ENCODE results near the gene KCNAB2. TPM values are rescaled to one million over a fixed set of nuclear protein-coding genes. Genes with fewer than 3 reads are reported as not detected.
A peak's percentile ranks its signal among the peaks of the same experiment; 100 is the strongest.

KCNAB2 gene
- total RNA-seq, 1 experiment from 2014 or later = 10.3 TPM

DNA sequence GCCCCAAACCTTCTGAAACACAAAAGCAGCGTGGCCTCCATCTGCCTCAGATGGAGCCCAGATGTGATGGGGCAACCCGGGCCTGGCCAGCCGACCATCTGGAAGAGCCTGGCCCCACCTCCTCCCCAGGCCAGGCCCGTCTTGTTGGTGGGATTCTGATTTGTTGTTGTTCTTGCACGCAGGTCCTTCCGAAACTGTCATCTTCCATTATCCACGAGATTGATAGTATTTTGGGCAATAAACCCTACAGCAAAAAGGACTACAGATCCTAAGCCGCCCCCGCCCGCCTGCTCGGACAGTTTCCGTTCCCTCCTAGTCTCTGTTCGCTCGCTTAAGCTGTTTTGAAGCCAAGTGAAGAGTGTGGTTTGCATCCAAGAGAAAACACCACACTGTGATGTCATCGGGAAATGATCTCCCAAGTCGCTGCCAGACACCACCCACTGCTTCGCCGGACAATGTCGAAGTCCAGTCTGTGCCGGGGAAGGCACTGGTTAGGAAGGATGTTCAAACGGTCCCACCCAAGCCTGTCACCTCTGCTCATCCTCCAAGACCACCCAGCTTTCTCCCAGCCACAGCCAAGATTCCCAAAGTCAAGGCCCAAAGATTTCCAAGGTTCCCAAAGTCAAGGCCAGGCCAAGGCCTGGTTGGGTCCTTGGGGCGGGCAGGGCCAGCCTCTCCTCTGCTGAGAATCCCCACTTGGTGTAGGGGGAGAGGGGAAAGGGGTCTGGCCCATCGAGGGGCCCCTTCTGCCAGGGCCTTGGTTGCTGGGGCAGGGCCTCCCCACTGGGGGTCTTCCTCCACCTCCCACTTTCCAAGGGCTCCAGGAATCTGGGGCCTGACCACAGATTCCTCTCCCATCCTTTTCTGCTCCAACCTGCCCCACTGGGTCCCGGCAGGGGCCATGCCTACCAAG, 52.9 kb downstream of the KCNAB2 start:
- ChIA-PET POLR2A (no interaction called here), CTCF (interaction anchor here (1.2 to 1.9 kb wide), 2 partner anchors 46 to 141 kb away, joined by 3 to 8 read pairs; no protein-coding TSS in a partner anchor)
- no peaks in the 10 kb centered on the region for H3K9me3 Mint-ChIP-seq
- ATAC-seq (no peak), DNase-seq (ENCODE audit: low spot score) (no peak)
- H3K27ac Mint-ChIP-seq = peak overlapping the region; percentile 88
- no peaks in the 10 kb centered on the region for H3K36me3 Mint-ChIP-seq
- H3K27me3 Mint-ChIP-seq (ENCODE audit: low read depth) = no peaks in the 10 kb centered on the region
- H3K4me1 Mint-ChIP-seq = no peaks in the 10 kb centered on the region
- TF ChIP-seq FOXJ3 (CRISPR knock-in tag; IDR thresholded peaks at IDR 0.05; ENCODE audit: borderline replicate concordance) (no peak), JUN (CRISPR knock-in tag; IDR thresholded peaks at IDR 0.05) (no peak), NR2C2 (CRISPR knock-in tag; IDR thresholded peaks at IDR 0.05) (no peak), ATF1 (CRISPR knock-in tag; IDR thresholded peaks at IDR 0.05) (no peak), ZNF416 (CRISPR knock-in tag; IDR thresholded peaks at IDR 0.05) (no peak), CREB1 (CRISPR knock-in tag; IDR thresholded peaks at IDR 0.05) (no peak), NFYB (CRISPR knock-in tag; conservative IDR thresholded peaks at IDR 0.05; ENCODE audit: low read depth) (no peak)
- TF ChIP-seq, protein P1, sequence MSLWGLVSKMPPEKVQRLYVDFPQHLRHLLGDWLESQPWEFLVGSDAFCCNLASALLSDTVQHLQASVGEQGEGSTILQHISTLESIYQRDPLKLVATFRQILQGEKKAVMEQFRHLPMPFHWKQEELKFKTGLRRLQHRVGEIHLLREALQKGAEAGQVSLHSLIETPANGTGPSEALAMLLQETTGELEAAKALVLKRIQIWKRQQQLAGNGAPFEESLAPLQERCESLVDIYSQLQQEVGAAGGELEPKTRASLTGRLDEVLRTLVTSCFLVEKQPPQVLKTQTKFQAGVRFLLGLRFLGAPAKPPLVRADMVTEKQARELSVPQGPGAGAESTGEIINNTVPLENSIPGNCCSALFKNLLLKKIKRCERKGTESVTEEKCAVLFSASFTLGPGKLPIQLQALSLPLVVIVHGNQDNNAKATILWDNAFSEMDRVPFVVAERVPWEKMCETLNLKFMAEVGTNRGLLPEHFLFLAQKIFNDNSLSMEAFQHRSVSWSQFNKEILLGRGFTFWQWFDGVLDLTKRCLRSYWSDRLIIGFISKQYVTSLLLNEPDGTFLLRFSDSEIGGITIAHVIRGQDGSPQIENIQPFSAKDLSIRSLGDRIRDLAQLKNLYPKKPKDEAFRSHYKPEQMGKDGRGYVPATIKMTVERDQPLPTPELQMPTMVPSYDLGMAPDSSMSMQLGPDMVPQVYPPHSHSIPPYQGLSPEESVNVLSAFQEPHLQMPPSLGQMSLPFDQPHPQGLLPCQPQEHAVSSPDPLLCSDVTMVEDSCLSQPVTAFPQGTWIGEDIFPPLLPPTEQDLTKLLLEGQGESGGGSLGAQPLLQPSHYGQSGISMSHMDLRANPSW (CRISPR knock-in tag; conservative IDR thresholded peaks at IDR 0.05; ENCODE audit: low read depth) = no peak
- TF ChIP-seq, protein P2, sequence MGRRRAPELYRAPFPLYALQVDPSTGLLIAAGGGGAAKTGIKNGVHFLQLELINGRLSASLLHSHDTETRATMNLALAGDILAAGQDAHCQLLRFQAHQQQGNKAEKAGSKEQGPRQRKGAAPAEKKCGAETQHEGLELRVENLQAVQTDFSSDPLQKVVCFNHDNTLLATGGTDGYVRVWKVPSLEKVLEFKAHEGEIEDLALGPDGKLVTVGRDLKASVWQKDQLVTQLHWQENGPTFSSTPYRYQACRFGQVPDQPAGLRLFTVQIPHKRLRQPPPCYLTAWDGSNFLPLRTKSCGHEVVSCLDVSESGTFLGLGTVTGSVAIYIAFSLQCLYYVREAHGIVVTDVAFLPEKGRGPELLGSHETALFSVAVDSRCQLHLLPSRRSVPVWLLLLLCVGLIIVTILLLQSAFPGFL (CRISPR knock-in tag; IDR thresholded peaks at IDR 0.05; ENCODE audit: borderline replicate concordance) = no peak
- TF ChIP-seq, protein P3, sequence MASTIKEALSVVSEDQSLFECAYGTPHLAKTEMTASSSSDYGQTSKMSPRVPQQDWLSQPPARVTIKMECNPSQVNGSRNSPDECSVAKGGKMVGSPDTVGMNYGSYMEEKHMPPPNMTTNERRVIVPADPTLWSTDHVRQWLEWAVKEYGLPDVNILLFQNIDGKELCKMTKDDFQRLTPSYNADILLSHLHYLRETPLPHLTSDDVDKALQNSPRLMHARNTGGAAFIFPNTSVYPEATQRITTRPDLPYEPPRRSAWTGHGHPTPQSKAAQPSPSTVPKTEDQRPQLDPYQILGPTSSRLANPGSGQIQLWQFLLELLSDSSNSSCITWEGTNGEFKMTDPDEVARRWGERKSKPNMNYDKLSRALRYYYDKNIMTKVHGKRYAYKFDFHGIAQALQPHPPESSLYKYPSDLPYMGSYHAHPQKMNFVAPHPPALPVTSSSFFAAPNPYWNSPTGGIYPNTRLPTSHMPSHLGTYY (CRISPR knock-in tag; IDR thresholded peaks at IDR 0.05) = no peak
- TF ChIP-seq, protein P4, sequence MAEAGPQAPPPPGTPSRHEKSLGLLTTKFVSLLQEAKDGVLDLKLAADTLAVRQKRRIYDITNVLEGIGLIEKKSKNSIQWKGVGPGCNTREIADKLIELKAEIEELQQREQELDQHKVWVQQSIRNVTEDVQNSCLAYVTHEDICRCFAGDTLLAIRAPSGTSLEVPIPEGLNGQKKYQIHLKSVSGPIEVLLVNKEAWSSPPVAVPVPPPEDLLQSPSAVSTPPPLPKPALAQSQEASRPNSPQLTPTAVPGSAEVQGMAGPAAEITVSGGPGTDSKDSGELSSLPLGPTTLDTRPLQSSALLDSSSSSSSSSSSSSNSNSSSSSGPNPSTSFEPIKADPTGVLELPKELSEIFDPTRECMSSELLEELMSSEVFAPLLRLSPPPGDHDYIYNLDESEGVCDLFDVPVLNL (CRISPR knock-in tag; IDR thresholded peaks at IDR 0.05; ENCODE audit: borderline replicate concordance, low read depth) = no peak
- TF ChIP-seq, protein P5, sequence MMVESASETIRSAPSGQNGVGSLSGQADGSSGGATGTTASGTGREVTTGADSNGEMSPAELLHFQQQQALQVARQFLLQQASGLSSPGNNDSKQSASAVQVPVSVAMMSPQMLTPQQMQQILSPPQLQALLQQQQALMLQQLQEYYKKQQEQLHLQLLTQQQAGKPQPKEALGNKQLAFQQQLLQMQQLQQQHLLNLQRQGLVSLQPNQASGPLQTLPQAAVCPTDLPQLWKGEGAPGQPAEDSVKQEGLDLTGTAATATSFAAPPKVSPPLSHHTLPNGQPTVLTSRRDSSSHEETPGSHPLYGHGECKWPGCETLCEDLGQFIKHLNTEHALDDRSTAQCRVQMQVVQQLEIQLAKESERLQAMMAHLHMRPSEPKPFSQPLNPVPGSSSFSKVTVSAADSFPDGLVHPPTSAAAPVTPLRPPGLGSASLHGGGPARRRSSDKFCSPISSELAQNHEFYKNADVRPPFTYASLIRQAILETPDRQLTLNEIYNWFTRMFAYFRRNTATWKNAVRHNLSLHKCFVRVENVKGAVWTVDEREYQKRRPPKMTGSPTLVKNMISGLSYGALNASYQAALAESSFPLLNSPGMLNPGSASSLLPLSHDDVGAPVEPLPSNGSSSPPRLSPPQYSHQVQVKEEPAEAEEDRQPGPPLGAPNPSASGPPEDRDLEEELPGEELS (CRISPR knock-in tag; IDR thresholded peaks at IDR 0.05) = no peak
- H3K4me3 Mint-ChIP-seq = no peak overlapping the region

DNA sequence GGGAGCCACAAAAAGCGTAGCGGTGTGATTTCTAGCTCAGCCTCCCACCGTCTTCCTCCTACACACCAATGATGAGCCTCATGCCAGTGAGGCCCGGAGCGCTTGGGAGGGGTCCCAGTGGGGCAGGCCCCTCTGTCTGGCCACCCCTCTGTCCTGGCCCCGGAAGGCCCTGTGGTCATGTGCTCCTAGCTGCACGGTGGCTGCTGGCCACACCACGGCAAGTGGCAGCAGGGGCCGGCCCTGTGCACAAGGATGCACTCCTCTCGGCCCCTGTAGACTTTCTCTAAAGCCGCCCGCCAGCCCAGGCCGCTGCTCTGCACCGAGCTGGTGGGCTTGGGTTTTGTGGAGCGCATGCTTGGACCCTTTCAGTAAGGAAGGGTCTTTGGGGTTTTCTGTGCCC, 53.6 kb downstream of the KCNAB2 start:
- H3K9me3 Mint-ChIP-seq = no peaks in the 10 kb centered on the region
- H3K4me1 Mint-ChIP-seq = no peaks in the 10 kb centered on the region
- TF ChIP-seq, protein P6, sequence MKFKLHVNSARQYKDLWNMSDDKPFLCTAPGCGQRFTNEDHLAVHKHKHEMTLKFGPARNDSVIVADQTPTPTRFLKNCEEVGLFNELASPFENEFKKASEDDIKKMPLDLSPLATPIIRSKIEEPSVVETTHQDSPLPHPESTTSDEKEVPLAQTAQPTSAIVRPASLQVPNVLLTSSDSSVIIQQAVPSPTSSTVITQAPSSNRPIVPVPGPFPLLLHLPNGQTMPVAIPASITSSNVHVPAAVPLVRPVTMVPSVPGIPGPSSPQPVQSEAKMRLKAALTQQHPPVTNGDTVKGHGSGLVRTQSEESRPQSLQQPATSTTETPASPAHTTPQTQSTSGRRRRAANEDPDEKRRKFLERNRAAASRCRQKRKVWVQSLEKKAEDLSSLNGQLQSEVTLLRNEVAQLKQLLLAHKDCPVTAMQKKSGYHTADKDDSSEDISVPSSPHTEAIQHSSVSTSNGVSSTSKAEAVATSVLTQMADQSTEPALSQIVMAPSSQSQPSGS (CRISPR knock-in tag; IDR thresholded peaks at IDR 0.05; ENCODE audit: borderline replicate concordance, low read depth) = no peak
- no peak for TF ChIP-seq GABPB1 (CRISPR knock-in tag; IDR thresholded peaks at IDR 0.05)
- TF ChIP-seq, protein P7, sequence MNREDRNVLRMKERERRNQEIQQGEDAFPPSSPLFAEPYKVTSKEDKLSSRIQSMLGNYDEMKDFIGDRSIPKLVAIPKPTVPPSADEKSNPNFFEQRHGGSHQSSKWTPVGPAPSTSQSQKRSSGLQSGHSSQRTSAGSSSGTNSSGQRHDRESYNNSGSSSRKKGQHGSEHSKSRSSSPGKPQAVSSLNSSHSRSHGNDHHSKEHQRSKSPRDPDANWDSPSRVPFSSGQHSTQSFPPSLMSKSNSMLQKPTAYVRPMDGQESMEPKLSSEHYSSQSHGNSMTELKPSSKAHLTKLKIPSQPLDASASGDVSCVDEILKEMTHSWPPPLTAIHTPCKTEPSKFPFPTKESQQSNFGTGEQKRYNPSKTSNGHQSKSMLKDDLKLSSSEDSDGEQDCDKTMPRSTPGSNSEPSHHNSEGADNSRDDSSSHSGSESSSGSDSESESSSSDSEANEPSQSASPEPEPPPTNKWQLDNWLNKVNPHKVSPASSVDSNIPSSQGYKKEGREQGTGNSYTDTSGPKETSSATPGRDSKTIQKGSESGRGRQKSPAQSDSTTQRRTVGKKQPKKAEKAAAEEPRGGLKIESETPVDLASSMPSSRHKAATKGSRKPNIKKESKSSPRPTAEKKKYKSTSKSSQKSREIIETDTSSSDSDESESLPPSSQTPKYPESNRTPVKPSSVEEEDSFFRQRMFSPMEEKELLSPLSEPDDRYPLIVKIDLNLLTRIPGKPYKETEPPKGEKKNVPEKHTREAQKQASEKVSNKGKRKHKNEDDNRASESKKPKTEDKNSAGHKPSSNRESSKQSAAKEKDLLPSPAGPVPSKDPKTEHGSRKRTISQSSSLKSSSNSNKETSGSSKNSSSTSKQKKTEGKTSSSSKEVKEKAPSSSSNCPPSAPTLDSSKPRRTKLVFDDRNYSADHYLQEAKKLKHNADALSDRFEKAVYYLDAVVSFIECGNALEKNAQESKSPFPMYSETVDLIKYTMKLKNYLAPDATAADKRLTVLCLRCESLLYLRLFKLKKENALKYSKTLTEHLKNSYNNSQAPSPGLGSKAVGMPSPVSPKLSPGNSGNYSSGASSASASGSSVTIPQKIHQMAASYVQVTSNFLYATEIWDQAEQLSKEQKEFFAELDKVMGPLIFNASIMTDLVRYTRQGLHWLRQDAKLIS (CRISPR knock-in tag; IDR thresholded peaks at IDR 0.05; ENCODE audit: borderline replicate concordance) = no peak
- no peak for TF ChIP-seq IRF2 (CRISPR knock-in tag; IDR thresholded peaks at IDR 0.05; ENCODE audit: borderline replicate concordance, low read depth)
- TF ChIP-seq SOX15 (CRISPR knock-in tag; IDR thresholded peaks at IDR 0.05) = no peak
- no peaks in the 10 kb centered on the region for H3K36me3 Mint-ChIP-seq
- no peak overlapping the region for H3K27ac Mint-ChIP-seq
- POLR2A ChIA-PET = no interaction called here
- no peak for ATAC-seq
- peak; percentile 10 for DNase-seq (ENCODE audit: low spot score)
- no peak overlapping the region for H3K4me3 Mint-ChIP-seq
- CTCF ChIA-PET = interaction anchor here (0.5 to 1.9 kb wide), 7 partner anchors 8 to 294 kb away, joined by 3 to 8 read pairs (median 4); partner anchors contain the start of gene ACOT7
- no peaks in the 10 kb centered on the region for H3K27me3 Mint-ChIP-seq (ENCODE audit: low read depth)

Data from WTC11 (cell line).